Subcutaneous abdominal adipose tissue (tissue), 5 donors: ENCODE data around the gene CCDC93.

Experiments
- H3K27ac ChIP-seq: one replicate; pipeline ENCODE4 v1.7.0; 2013; ENCODE audit warnings: low read depth, mild to moderate bottlenecking, inconsistent platforms, low read length, moderate library complexity
- H3K27me3 ChIP-seq, 5 donors: one replicate each; pipeline ENCODE4 v1.7.0; 2013; ENCODE audit warnings: low read length in 5 of 5, inconsistent platforms in 1 of 5; ENCODE audit not compliant: control insufficient read depth in 5 of 5, insufficient read depth in 4 of 5
- H3K36me3 ChIP-seq, 5 donors: one replicate each; pipeline ENCODE4 v1.7.0; 2013; ENCODE audit warnings: low read length in 5 of 5; ENCODE audit not compliant: control insufficient read depth in 5 of 5, insufficient read depth in 5 of 5
- H3K4me1 ChIP-seq, 5 donors: one replicate each; pipeline ENCODE4 v1.7.0; 2013; ENCODE audit warnings: low read length in 5 of 5, mild to moderate bottlenecking in 3 of 5, moderate library complexity in 1 of 5; ENCODE audit not compliant: control insufficient read depth in 5 of 5, insufficient read depth in 5 of 5
- H3K4me3 ChIP-seq, 5 donors: one replicate each; pipeline ENCODE4 v1.7.0; 2013; ENCODE audit warnings: low read length in 5 of 5, low read depth in 1 of 5
- H3K9ac ChIP-seq, 5 donors: one replicate each; pipeline ENCODE4 v1.7.0; 2013; ENCODE audit warnings: low read length in 5 of 5, mild to moderate bottlenecking in 4 of 5, moderate library complexity in 3 of 5
- H3K9me3 ChIP-seq, 5 donors: one replicate each; pipeline ENCODE4 v1.7.0; 2013; ENCODE audit warnings: low read length in 5 of 5; ENCODE audit not compliant: control insufficient read depth in 5 of 5
- donor health status: healthy.
- donor health status: healthy.
- donor health status: healthy.
- donor health status: healthy.
- donor health status: healthy.

Gene CCDC93

GRCh38 chr2:118046634-118047210, 32.9 kb upstream of the CCDC93 start:
- Histone ChIP-seq H3K4me3 (no peak overlapping the region), H3K4me1 (no peaks in the 10 kb centered on the region), H3K27me3 (peaks cover 0 to 8% (median 2%) of the 10 kb centered on the region in 5 donors), H3K9me3 (no peaks in the 10 kb centered on the region), H3K9ac (no peak overlapping the region), H3K36me3 (no peaks in the 10 kb centered on the region), H3K27ac (no peak overlapping the region)

DNA sequence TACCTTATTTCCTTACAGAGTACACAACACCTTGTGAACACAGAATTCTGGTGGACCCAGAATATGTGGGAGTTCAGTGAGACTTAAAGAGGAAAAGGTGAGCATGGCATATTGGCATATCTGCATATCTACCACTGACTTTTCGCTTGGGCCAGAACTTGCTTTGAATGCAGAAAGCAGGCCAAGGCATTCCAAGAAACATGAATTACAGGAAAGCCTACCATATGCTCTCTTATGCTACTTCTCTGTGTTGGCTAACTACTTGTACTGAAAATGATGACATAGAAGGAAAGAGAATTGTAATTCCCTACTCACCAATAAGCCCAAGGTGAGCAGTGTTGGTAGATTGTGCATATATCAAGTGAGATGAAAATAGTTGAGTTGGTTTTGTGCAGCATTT, 31.4 kb upstream of the CCDC93 start:
- Histone ChIP-seq H3K27ac (no peak overlapping the region), H3K4me3 (no peak overlapping the region), H3K27me3 (peaks cover 2 to 15% (median 4%) of the 10 kb centered on the region in 5 donors), H3K9ac (no peak overlapping the region), H3K4me1 (no peaks in the 10 kb centered on the region), H3K9me3 (no peaks in the 10 kb centered on the region), H3K36me3 (no peaks in the 10 kb centered on the region)

DNA sequence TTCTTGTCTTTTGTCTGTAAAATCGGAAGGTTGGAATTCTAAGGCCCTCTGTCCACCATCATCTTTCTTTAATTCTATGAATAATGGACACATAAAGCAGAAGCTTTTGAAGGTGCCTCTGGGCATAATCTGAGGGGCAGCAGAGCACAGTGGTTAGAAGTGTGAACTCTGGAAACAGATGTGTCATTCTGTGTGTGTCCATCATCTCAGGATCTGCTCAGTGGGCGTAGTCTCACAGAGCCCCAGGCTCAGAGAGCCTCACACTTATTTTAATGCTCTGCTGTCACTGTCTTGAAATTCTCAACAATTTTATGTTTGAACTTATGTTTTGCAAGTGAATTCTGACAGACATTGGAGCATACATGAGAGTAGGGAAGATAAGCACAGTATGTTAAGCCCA, 31.0 kb upstream of the CCDC93 start:
- Histone ChIP-seq H3K27ac (no peak overlapping the region), H3K36me3 (no peaks in the 10 kb centered on the region), H3K4me3 (no peak overlapping the region), H3K9ac (no peak overlapping the region), H3K27me3 (peaks cover 2 to 15% (median 4%) of the 10 kb centered on the region in 5 donors), H3K9me3 (no peaks in the 10 kb centered on the region), H3K4me1 (no peaks in the 10 kb centered on the region)

- H3K4me3 ChIP-seq = no peak overlapping the region
- no peaks in the 10 kb centered on the region for H3K4me1 ChIP-seq
- no peak overlapping the region for H3K27ac ChIP-seq
- no peaks in the 10 kb centered on the region for H3K36me3 ChIP-seq
- no peaks in the 10 kb centered on the region for H3K9me3 ChIP-seq
- peaks cover 0 to 11% (median 4%) of the 10 kb centered on the region in 5 donors for H3K27me3 ChIP-seq
- no peak overlapping the region for H3K9ac ChIP-seq
Measured at GRCh38 chr2:118044103-118044716, 30.3 kb upstream of the CCDC93 start.

DNA sequence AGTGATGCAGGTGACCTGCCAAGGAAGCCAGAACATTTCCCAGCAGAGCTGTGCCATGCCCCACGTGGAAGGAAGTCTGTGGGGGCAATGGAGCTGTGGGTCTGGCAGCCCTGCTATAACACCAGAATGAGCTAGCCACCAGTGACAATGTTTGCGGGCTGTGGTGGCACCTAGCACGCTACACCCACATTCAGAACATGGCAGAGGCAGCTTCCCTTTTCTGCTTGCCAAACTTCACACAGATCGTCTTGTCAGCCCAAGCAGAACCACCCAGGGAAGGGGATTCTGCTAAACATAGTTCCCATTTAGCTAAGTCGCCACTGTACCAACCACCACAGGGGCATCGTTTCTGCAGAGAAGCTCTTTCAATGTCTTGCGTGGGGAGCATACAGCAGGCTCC, 27.0 kb upstream of the CCDC93 start:
- Histone ChIP-seq H3K4me1 (no peaks in the 10 kb centered on the region), H3K9me3 (peaks cover 0 to 2% (median 0%) of the 10 kb centered on the region in 5 donors), H3K27ac (no peak overlapping the region), H3K4me3 (no peak overlapping the region), H3K27me3 (peaks cover 0 to 9% (median 4%) of the 10 kb centered on the region in 5 donors), H3K9ac (no peak overlapping the region), H3K36me3 (no peaks in the 10 kb centered on the region)

GRCh38 chr2:118032169-118033013, 18.5 kb upstream of the CCDC93 start:
- no peak overlapping the region for H3K9ac ChIP-seq
- H3K4me3 ChIP-seq = no peak overlapping the region
- no peaks in the 10 kb centered on the region for H3K36me3 ChIP-seq
- no peak overlapping the region for H3K27ac ChIP-seq
- H3K27me3 ChIP-seq = peaks cover 0 to 6% (median 3%) of the 10 kb centered on the region in 5 donors
- H3K9me3 ChIP-seq = peaks cover 0 to 6% (median 0%) of the 10 kb centered on the region in 5 donors
- H3K4me1 ChIP-seq = no peaks in the 10 kb centered on the region

DNA sequence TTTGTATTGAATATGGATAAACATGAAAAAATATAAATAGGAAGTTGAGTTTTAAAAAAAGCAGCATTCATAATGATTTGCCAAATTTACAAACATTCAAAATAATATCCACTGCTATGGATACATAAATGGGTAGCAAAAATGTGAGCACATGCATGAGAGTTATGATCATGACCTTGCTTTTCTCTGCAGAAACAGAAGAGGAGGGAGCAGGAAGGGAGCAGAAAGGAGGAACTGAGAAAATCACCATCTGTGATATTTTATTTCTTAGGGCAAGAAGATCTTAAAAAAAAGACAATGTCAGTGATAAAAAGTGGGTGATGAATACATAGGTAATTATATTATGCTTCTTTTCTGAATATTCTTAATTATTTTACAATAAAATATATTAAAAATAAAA, 17.7 kb upstream of the CCDC93 start:
- Histone ChIP-seq H3K9me3 (peaks cover 0 to 6% (median 0%) of the 10 kb centered on the region in 5 donors), H3K4me1 (no peaks in the 10 kb centered on the region), H3K4me3 (no peak overlapping the region), H3K36me3 (no peaks in the 10 kb centered on the region), H3K27ac (no peak overlapping the region), H3K9ac (no peak overlapping the region), H3K27me3 (peaks cover 0 to 6% (median 3%) of the 10 kb centered on the region in 5 donors)

- H3K9ac ChIP-seq = no peak overlapping the region
- H3K4me1 ChIP-seq = no peaks in the 10 kb centered on the region
- H3K27ac ChIP-seq = no peak overlapping the region
- no peaks in the 10 kb centered on the region for H3K36me3 ChIP-seq
- peaks cover 0 to 5% (median 1%) of the 10 kb centered on the region in 5 donors for H3K27me3 ChIP-seq
- no peaks in the 10 kb centered on the region for H3K9me3 ChIP-seq
- H3K4me3 ChIP-seq = no peak overlapping the region
Measured at GRCh38 chr2:118029025-118029424, 15.2 kb upstream of the CCDC93 start.

DNA sequence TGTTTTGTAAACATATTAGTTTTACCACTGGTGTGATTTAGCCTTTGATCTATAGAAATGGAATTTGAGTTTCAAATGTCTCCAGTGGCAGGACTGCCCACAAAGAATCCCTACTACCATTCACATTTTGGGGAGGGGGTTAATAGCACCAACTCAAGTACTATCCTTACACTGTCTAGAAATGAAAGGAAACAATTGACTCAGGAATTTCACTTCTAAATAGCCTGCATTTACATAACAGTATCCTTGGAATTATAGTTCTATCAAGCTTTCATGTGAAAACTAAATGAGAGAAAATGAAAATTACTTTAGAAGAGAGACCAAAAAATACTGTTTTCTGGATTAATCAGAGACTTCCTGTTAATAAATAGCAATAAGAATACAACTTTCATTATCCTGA, 7.5 kb upstream of the CCDC93 start:
- Histone ChIP-seq H3K9ac (no peak overlapping the region), H3K4me3 (no peak overlapping the region), H3K27ac (no peak overlapping the region), H3K4me1 (no peaks in the 10 kb centered on the region), H3K9me3 (no peaks in the 10 kb centered on the region), H3K27me3 (no peaks in the 10 kb centered on the region), H3K36me3 (no peaks in the 10 kb centered on the region)

DNA sequence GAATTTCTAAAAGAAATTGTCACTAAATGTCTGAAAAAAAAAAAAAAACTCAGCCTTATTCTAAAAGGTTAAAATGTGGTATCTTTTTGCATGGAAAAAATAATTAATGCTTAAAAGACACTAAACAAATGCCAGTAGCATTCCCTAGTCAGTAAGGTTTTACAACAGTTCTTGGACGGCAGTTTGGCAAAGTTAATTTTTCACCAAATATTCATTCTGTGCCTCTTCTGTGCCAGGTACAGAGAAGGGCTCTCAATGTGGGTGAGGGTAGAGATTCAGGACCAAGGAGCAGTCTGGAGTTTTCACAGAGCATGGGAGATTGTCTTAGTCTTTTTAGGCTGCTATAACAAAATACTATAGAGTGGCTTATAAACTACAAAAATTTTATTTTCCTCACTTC, 6.0 kb upstream of the CCDC93 start:
- Histone ChIP-seq H3K36me3 (no peaks in the 10 kb centered on the region), H3K9ac (no peak overlapping the region), H3K27ac (no peak overlapping the region), H3K27me3 (no peaks in the 10 kb centered on the region), H3K9me3 (no peaks in the 10 kb centered on the region), H3K4me3 (no peak overlapping the region), H3K4me1 (peaks cover 0 to 3% (median 2%) of the 10 kb centered on the region in 5 donors)
